SIG-M5 treated with dmso at 0.1 percent for 504 hours (cell line): ENCODE results near the gene SHE.

Experiments used
- DNase-seq: peaks from one replicate; lab custom pipeline; 2025; ENCODE audit not compliant: unreplicated experiment; lab: John Stamatoyannopoulos, UW

Gene SHE

GRCh38 chr1:154453161-154453560 lies 49.1 kb downstream of the SHE start:
- no peak for DNase-seq

- no peak for DNase-seq
Measured at GRCh38 chr1:154448331-154448811, 53.8 kb downstream of the SHE start.

- DNase-seq = no peak
Measured at GRCh38 chr1:154446789-154447188, 55.4 kb downstream of the SHE start.

- DNase-seq = no peak
Measured at GRCh38 chr1:154446292-154446691, 55.9 kb downstream of the SHE start.

GRCh38 chr1:154445040-154445472 lies 57.2 kb downstream of the SHE start:
- no peak for DNase-seq

- no peak for DNase-seq
Measured at GRCh38 chr1:154443274-154444013, 58.8 kb downstream of the SHE start.

GRCh38 chr1:154442006-154442740 lies 60.0 kb downstream of the SHE start:
- no peak for DNase-seq

GRCh38 chr1:154441241-154441888 lies 60.8 kb downstream of the SHE start:
- no peak for DNase-seq

GRCh38 chr1:154440036-154440804 lies 62.0 kb downstream of the SHE start:
- DNase-seq = no peak

GRCh38 chr1:154436433-154436832 lies 65.8 kb downstream of the SHE start:
- DNase-seq = no peak

GRCh38 chr1:154435599-154436200 lies 66.5 kb downstream of the SHE start:
- no peak for DNase-seq

GRCh38 chr1:154434346-154435085 lies 67.7 kb downstream of the SHE start:
- DNase-seq = no peak

- DNase-seq = no peak
Measured at GRCh38 chr1:154433161-154433764, 68.9 kb downstream of the SHE start.

GRCh38 chr1:154431586-154432373 lies 70.4 kb downstream of the SHE start:
- DNase-seq = peak; percentile 48

GRCh38 chr1:154430903-154431302 lies 71.3 kb downstream of the SHE start:
- DNase-seq = no peak

- no peak for DNase-seq
Measured at GRCh38 chr1:154429841-154430611, 72.2 kb downstream of the SHE start.
